Glomerular visceral epithelial cell (primary cell): ENCODE data around the gene DHX8.
A peak's percentile ranks its signal among the peaks of the same experiment; 100 is the strongest.
"Not testable (repeated sequence)": the region's sequence is repeated elsewhere in the genome, so short reads cannot be mapped to it uniquely, and the experiment has no call there.

ENCODE experiments used
- DNase-seq: peaks from one replicate; pipeline ENCODE4 v3.0.0-alpha.2; 2016; ENCODE audit errors: extremely low spot score

DHX8 gene

DNA sequence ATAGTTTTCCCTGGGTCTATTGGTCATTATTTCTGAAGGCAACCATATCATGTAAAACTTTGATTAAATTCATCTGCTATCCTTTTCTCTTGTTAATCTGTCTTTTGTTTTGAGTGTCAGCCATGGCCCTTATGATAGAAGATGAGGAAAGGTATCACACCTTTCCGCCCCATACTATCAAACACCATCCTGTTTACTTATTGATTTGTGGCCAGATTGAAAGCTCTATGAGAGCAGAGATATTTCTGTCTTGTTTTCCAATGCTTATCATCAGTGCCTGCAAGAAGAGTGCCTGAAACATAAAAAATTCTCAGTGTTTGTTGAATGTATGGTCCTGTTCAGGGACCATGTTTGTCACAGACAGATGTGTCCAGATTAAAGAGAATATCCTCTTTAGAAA, 22.6 kb upstream of the DHX8 start:
- no peak for DNase-seq

DNA sequence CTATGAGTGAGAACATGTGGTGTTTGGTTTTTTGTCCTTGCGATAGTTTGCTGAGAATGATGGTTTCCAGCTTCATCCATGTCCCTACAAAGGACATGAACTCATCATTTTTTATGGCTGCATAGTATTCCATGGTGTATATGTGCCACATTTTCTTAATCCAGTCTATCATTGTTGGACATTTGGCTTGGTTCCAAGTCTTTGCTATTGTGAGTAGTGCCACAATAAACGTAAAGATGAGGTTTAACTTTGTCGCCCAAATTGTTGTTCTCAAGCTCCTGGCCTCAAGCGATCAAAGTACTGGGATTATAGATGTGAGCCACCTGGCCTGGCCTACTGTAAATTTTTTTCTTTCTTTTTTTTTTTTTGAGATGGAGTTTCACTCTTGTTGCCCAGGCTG, 21.2 kb upstream of the DHX8 start:
- DNase-seq = not testable (repeated sequence)

DNA sequence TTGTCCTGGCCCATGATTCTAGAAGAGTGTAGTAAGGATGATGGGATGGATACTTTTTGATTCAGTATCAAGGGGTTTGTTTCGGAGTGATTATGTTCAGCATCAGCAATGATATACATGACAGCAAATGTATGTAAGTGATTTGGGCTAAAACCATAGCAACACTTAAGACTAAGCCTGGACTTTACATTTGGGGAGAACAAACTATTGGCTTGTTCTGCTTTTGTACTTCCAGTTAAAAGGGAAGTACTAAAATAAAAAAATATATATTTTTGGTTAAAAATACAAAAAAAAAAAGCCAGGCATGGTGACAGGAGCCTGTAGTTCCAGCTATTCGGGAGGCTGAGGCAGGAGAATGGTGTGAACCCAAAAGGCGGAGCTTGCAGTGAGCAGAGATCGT, 20.5 kb upstream of the DHX8 start:
- DNase-seq = no peak

DNA sequence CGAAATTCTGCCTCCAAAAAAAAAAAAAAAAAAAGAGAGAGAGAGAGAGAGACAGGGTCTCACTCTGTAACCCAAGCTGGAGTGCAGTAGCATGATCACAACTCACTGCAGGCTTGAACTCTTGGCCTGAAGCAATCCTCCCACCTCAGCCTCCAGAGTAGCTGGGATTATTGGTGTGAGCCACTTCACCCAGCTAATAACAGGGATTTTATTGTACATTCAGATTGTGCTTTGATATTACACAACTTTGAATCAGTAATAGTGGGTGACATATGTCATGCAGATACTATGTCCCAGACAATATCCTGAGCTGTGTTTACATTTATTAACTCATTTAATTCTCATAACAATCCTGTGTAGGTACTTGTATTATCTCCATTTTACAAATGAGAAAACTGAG, 19.7 kb upstream of the DHX8 start:
- no peak for DNase-seq

DNA sequence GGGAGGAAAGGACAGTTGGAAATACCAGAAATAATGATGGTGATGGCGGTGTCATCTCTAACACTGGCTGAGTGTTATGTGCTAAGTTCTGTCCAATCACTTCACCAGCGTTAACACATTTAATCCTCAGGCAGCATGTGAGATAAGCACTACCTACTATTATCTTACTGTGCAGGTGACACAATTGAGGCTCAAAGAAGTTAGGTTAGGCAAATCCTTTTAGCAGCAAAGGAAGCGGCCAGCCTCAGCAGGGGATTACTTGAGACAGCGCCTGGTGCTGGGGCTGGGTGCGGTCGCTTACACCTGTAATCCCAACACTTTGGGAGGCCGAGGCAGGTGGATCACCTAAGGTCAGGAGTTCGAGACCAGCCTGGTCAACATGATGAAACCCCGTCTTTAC, 18.7 kb upstream of the DHX8 start:
- no peak for DNase-seq

DNA sequence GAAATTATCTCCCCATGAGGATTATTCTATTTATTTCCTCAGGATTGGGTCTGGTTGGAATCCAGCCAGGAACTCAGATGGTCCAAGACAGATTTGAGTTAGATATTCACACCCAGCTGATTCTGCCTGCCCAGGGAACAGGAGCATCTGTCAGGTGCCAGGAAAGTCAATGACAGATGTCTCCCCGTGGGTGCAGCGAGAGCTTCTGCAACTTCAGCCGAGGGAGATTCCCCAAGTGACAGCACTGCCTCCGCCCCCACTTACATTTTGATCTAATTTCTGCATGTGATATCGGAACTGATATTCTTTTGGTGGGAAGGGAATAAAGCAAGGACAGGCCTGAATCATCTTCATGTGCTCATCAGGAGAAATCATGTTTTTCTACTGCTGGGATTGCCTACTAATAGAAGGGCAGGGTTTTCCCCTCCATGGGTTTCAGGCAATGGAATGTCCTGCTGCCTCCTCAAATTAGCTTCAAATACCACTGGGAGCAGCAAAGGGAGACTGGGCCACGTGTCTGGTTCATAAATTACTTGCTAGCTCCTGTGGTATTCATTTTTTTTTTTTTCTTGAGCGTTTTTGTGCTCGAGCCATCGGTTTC, 15.7 kb upstream of the DHX8 start:
- peak; percentile 86 for DNase-seq

DNA sequence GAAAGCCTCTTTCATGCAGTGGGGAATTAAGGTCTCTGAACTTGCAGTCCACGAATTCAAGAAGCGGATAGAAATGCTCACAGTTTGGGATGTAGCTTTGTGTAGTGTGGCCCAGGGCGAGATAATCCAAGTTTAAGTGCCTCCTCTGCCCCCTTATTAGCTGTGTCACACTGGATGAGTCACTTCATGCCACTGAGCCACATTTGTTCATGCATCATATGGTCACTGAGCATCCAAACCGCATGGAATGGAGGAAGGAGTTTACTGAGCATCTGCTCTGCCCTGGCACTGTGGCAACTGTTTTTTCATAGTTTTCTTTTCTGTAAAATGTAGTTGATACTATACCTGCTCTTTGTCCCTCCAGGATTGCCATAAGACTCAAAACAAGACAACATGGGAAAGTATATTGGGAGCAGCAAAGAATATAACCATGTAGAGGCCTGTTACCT, 15.1 kb upstream of the DHX8 start:
- DNase-seq = peak; percentile 88

DNA sequence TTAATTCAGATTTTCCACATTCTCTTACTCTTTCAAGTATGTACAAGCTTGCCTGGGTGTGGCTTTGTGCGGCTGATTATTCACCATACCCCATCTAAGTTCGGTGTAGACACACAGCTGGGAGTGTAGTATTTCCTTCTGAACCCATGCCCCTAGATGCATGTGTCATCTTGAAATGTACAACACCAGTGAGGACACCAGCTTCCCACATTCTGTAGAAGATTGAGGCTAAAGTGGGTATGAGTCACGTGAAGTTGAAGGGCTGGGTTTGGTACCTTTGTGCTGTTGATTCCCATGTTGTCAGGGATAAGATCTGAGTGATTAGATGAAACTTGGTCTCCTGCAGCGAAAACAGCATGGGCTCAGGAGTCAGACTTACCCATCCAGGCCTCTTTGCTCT, 14.6 kb upstream of the DHX8 start:
- DNase-seq = peak; percentile 93

DNA sequence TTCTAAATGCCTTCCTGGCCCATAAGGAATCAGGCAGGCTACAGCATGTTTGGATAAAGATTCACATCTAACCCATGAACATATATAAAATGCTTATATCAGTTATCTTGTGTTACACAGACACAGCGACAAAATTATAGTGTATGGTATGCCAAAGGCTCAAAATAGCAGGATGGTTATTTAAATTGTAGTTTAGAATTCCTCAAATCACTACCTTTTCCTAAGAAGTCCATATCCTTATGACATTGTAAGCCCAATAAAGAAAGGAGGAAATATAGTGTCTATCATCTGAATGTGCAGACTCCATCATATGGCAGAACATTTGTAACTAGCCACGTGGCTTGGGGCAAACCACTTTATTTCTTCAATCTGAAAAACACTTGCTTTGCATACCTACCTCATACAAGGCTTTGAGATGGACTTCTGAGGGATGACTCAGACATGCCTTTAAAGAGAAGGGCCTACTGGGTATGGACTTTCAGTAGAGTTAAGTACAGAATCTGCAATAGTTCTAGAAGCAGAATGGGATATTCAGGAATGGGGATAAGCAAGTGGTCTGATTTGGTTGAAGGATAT, 12.1 kb upstream of the DHX8 start:
- no peak for DNase-seq

DNA sequence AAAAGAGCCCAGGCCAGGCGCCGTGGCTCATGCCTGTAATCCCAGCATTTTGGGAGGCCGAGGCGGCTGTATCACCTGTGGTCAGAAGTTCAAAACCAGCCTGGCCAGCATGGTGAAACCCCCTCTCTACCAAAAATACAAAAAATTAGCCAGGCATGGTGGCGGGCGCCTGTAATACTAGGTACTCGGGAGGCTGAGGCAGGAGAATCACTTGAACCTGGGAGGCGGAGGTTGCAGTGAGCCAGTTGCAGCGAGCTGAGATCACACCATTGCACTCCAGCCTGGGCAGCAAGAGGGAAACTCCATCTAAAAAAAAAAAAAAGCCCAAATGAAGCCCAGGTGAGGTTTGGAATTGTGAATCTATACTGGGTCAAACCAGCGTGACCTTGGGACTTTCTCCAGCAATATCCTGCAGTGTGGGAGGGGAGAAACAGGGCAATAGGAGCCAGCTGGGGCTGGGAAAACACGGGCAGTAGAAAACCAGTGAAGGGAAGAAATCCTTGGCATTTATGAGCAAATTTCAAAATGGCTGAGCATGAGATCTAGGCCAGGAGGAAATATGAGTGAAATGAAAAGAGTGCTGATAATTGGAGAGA, 8.2 kb upstream of the DHX8 start:
- DNase-seq = no peak

DNA sequence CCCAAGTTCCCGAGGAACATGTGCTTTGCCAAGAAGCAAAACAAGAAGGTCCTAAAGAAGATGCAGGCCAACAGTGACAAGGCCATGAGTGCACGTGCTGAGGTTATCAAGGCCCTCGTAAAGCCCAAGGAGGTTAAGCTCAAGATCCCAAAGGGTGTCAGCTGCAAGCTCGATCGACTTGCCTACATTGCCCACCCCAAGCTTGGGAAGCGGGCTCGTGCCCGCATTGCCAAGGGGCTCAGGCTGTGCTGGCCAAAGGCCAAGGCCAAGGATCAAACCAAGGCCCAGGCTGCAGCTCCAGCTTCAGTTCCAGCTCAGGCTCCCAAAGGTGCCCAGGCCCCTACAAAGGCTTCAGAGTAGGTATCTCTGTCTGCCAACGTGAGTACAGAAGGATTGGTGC, 7.5 kb upstream of the DHX8 start:
- not testable (repeated sequence) for DNase-seq

DNA sequence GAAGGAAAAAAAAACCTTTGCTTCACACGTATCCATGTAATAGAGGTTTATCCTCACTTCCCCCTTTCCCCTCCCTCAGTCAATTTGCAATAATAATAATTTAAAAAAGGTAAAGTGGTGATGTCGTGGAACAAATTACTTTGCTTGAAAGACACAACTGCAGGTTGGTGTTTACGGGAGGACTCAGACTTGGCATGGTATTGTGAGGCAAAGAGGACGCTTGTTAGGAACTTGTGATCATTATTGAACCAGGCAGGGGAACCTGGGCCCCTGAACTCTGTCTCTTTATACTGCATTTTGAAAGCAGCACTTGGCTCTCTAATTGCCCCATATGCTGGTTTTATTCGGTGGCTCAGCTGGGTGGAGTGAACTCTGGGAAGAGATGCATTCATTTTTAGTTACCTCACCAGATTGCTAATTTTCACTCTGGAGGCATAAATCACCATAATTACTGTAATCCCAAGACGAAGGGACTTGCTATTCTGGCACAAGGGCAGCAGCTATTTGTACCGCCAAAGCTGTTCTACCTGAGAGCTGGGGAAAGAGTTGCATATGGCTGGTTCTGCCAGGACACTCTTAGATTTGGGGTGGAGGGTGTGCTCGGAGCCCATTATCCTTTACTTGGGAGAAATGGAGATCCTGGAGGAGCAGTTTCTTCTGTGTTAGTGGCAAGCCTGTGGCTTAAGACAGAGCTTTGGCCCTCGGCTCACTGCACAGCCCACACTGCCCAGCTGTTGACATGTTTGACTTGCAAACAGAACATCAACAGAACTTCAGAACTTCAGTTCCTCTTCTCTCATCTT, 5.7 kb upstream of the DHX8 start:
- DNase-seq = no peak

DNA sequence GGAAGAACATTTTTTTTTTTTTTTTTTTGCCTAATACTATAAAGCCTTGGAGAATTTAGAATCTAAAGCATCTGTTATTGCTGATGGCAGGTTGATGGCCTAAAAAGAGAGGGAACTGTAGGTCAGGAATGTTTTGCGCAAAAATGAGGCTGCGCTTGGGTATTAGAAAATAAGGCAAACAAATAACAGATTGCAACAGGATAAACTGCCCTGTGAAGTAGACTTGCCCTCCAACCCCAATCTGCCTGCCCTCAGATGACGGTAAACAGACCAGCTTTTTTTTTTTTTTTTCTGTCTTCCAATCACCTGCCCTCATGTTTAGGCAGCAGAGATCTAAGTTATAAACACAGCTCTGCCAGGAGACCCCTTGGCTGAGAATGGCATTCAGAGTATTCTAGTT, 3.8 kb upstream of the DHX8 start:
- DNase-seq = no peak

DNA sequence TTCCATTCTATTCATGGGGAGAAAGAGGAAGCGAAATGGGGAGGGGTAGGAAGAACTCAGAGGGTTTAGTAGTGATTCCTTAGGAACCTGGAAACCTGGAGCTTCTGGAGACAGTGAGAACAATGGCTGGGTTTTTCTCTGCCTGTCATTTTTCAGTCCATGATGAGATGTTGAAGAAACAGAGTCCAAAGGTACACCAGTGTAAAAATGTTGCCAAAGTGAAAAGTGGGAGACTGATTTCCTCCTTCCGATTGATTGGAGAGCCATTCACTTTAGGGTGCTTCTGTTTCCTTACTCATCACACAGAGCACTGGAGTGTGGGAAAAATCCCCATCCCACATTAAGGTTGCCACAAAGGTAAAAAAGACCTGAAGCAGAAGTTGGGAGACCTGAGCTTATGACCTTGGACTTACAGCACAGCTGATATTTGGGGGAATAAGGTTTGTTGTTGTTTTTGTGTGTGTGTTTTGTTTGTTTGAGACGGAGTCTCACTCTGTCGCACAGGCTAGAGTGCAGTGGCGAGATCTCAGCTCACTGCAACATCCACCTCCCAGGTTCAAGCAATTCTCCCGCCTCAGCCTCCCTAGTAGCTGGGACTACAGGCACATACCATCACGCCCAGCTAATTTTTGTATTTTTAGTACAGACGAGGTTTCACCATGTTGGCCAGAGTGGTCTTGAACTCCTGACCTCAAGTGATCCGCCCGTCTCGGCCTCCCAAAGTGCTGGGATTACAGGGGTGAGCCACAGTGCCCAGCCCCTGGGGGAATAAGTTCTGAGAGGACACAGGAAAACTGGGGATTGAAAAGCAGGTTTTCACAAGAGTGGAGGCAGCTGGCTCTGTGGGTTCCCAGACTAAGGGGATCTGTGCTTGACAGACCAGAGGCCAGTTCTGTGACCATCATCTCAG, 1.4 kb upstream of the DHX8 start:
- no peak for DNase-seq

DNA sequence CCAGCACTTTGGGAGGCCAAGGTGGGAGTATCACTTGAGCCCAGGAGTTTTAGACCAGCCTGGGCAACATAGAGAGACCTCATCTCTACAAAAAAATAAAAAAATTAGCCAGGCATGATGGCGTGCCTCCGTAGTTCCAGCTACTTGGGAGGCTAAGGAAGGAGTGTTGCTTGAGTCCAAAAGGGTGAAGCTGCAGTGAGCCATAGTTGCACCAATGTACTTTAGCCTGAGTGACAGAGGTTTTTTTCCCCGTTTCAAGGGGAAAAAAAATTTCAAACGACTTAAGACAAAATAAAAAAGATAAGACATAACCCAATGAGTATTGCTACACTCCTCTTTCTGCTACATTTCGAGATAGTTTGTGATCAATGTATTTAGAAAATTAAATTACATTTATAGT, 6.8 kb downstream of the DHX8 start:
- no peak for DNase-seq

DNA sequence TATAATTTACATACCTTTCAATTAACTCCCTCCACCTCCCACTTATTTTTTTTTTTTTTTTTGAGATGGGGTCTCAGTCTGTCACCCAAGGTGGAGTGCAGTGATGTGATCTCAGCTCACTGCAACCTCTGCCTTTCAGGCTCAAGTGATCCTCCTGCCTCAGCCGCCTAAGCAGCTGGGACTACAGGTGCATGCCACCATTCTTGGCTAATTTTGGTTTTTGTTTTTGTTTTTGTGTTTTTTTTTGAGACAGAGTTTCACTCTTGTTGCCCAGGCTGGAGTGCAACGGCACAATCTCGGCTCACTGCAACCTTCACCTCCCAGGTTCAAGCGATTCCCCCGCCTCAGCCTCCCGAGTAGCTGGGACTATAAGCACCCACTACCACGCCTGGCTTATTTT, 25.7 kb downstream of the DHX8 start:
- not testable (repeated sequence) for DNase-seq

DNA sequence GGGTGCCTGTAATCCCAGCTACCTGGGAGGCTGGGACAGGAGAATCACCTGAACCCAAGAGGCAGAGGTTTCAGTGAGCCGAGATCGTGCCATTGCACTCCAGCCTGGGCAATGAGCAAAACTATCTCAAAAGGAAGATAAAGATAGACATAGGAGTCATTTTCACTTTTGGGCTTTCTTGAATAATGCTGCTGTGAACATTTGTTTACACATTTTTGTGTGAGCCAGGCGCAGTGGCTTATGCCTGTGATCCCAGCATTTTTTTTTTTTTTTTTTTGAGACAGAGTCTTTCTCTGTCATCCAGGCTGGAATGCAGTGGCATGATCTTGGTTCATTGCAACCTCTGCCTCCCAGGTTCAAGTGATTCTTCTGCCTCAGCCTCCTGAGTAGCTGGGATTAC, 27.4 kb downstream of the DHX8 start:
- DNase-seq = not testable (repeated sequence)

DNA sequence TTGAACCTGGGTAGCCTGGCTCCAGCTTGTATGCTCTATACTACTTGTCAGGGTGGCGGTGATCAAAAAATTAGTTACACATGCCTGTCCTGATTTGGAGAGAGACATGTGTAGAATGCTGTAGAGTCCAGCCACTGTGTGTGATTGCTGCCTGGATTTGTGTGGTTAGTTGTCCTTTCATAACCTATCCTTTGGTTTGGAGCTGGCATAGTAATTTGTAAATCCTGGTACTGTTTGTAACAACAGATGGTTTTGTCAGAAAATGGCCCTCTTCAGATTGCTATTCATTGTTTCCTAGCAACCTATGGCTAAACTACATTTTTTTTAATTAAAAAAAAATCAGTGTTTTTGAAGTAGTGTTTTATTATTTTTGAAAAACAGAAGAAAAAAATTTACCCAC, 31.9 kb downstream of the DHX8 start:
- no peak for DNase-seq

DNA sequence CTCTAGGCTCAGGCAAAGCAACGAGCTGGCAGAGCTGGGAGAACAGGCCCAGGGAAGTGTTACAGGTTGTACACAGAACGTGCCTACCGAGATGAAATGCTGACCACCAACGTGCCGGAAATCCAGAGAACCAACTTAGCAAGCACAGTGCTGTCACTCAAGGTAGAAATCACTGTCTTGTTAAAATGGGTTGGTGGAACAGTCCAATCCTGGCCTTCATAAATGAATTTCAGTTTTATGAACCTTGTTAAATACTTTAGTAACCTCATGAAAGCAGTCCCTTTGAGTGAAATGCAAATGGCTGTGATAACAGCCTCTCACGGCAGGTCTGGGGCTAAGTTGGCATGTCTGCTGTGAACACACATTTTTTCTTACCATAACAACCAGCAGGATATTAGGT, 33.4 kb downstream of the DHX8 start:
- no peak for DNase-seq

DNA sequence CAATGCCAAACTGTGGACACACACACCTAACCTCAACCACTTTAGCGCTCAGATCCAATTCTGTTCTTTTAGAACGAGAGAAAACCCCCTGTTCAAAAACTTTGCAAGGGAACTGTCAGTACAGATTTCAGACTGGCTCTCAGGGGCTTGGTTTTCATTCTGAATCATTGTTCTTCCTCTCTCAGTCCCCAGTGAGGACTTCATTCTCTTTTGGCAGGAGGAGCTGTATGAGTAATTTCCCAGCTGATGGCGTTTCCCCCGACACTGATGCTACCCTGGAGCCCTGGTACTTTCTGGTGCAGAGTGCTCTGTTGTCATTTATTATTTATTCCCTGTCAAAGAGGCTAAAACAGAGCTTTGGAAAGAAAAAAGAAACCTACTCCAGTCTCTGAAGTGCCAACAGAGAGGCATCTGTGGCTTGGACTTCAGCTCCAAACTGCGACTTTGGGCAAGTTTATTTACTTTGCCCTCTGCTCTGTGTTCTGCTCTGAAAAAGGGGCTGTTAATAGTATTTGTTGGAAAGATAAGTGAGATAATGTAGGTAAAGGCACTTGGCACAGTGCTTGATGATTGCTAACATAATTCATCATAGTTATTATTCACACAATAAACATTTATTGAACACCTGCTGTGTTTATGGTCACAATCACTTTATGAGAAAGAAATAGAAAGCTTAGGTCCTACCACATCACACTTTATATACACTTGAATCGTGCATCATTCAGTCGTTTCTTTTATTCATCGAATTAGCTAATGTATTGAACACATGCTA, 34.0 kb downstream of the DHX8 start:
- DNase-seq = no peak

DNA sequence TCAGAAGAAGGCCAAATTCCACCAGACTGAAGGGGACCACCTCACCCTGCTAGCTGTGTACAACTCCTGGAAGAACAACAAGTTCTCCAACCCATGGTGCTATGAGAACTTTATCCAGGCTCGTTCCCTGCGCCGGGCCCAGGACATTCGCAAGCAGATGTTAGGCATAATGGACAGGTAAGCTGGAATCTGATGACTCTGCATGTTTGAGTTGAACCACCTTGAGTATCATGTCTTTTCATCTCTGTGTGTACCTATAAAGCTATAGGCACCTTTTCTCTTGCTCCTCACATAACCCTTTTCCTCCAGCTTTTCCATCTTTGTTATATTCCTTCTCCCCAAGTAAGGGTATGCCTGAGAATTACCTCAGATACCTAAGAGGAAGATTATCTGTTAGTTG, 37.6 kb downstream of the DHX8 start:
- no peak for DNase-seq
